NCI-H774 (cell line): Measurements from ENCODE around the gene RENBP.

Experiments used
- DNase-seq: peaks from one replicate; lab custom pipeline; 2025; lab: John Stamatoyannopoulos, UW

RENBP gene

GRCh38 chrX:153971124-153971449 is 26.6 kb upstream of the RENBP start:
- DNase-seq: peak; percentile 89

GRCh38 chrX:153970357-153971123 is 26.1 kb upstream of the RENBP start:
- DNase-seq: peak; percentile 29

GRCh38 chrX:153969904-153970356 is 25.5 kb upstream of the RENBP start:
- DNase-seq: no peak

- no peak for DNase-seq
Observed at GRCh38 chrX:153969125-153969903, 24.9 kb upstream of the RENBP start.

- DNase-seq: no peak
Observed at GRCh38 chrX:153968754-153969124, 24.3 kb upstream of the RENBP start.

- no peak for DNase-seq
Observed at GRCh38 chrX:153968255-153968654, 23.8 kb upstream of the RENBP start.

GRCh38 chrX:153967536-153968224 is 23.2 kb upstream of the RENBP start:
- no peak for DNase-seq

GRCh38 chrX:153966841-153967535 is 22.5 kb upstream of the RENBP start:
- no peak for DNase-seq

GRCh38 chrX:153966283-153966688 is 21.8 kb upstream of the RENBP start:
- no peak for DNase-seq

GRCh38 chrX:153965406-153965805 is 21.0 kb upstream of the RENBP start:
- no peak for DNase-seq

GRCh38 chrX:153964105-153964504 is 19.7 kb upstream of the RENBP start:
- no peak for DNase-seq

- no peak for DNase-seq
Observed at GRCh38 chrX:153963546-153963945, 19.1 kb upstream of the RENBP start.

GRCh38 chrX:153961292-153961691 is 16.8 kb upstream of the RENBP start:
- DNase-seq: no peak

GRCh38 chrX:153960786-153961185 is 16.3 kb upstream of the RENBP start:
- DNase-seq: no peak

GRCh38 chrX:153960077-153960476 is 15.6 kb upstream of the RENBP start:
- no peak for DNase-seq

GRCh38 chrX:153959649-153960048 is 15.2 kb upstream of the RENBP start:
- no peak for DNase-seq

GRCh38 chrX:153958605-153959004 is 14.2 kb upstream of the RENBP start:
- no peak for DNase-seq

- DNase-seq: no peak
Observed at GRCh38 chrX:153957224-153957623, 12.8 kb upstream of the RENBP start.

GRCh38 chrX:153956044-153956907 is 11.8 kb upstream of the RENBP start:
- DNase-seq: no peak

- DNase-seq: no peak
Observed at GRCh38 chrX:153955228-153955732, 10.8 kb upstream of the RENBP start.
